ENCODE measurements around the gene SH3GL1. TPM values are rescaled to one million over a fixed set of nuclear protein-coding genes. Genes with fewer than 3 reads are reported as not detected.

Gene SH3GL1
- total and polyA plus RNA-seq, 2 donors: 15.4 to 40.6 TPM

DNA sequence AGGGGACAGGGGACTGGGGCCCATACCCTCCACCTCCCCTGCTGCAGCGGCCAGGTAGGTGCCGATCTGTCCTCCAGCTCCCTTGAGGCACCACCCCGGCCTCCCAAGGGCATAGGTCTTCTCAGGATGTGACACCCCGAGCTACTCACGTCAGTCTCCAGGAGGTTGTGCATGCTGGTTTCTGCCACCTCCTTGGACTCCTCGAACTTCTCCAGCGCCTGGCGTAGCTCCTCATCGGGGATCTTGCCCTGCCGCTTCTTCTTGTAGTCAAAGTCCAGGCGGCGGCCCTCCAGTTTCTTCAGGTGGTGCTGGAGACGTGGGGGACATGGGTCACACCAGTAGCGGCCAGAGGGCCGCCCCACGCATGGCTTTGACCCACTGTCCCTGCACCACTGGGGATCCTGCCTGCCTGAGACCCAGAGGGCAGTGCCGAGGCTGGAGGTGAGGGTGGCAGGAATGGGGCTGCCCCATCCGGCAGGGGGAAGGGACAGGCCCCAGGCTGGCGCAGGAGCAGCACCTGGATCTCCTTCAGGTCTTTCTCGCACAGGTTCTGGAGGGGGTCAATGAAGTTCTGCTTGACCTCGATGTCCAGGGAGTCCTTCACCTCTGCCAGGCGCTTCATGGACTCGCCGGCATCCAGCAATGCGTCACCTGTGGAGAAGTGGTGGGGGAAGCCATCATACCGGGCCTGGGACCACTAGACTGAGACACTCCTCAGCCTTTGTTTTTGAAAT, 36.6 kb downstream of the SH3GL1 start:
- H3K9me3 ChIP-seq (ENCODE audit: control insufficient read depth in 2 of 2, insufficient read depth in 1 of 2, low read length in 1 of 2): no peaks in the 10 kb centered on the region
- peaks cover 76 to 85% of the 10 kb centered on the region in 2 donors for H3K36me3 ChIP-seq (ENCODE audit: control insufficient read depth in 2 of 2, insufficient read depth in 2 of 2, low read length in 1 of 2)
- H3K4me1 ChIP-seq (ENCODE audit: control insufficient read depth in 2 of 2, insufficient read depth in 2 of 2, low read length in 2 of 2): peaks cover 0 to 7% of the 10 kb centered on the region in 2 donors
- DNase-seq (ENCODE audit: low read depth in 6 of 9, low spot score in 9 of 9): no peak
- 97% methylated on average over 26 of the region's 26 CpGs for WGBS
- no peak overlapping the region for H3K4me3 ChIP-seq (ENCODE audit: low read length in 2 of 2)
- no peak overlapping the region for H3K27ac ChIP-seq (ENCODE audit: low read depth in 1 of 2, low read length in 1 of 2)
- no peaks in the 10 kb centered on the region for H3K27me3 ChIP-seq (ENCODE audit: control insufficient read depth in 2 of 2, insufficient read depth in 1 of 2, low read length in 1 of 2)

DNA sequence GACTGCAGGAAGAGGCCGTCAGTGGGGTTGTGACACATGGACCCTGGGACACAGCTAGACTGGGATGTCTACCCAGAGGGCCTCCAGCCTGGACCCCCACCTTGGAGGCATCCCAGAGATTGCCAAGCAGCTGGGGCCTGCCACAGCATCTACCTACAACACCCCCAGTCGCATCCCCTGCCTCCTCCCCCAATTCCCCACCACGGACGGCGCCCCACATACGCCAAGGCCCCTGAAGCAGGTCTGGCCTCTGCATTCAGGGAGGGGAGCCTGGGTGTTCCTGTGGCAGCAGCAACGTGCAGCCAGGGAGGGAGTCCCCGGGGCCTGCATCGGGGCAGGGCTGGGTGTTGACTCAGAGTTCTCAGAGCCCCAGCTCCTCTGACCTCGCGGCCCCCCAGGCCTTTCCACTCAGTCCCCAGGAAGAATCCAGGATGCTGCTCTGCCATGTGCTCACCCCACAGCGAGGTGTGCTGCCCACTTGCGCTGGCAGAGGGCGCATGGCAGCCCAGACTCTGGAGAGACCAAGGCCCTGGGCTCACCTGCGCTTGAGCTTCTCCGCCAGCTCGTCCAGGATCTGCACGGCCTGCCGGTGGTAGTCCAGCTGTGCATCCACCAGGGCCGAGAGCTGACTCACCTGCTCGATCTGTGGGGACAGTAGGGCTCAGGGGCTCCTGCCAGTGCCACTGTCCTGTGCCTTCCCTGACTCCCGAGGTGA, 37.4 kb downstream of the SH3GL1 start:
- H3K36me3 ChIP-seq (ENCODE audit: control insufficient read depth in 2 of 2, insufficient read depth in 2 of 2, low read length in 1 of 2): peaks cover 83 to 85% of the 10 kb centered on the region in 2 donors
- no peaks in the 10 kb centered on the region for H3K9me3 ChIP-seq (ENCODE audit: control insufficient read depth in 2 of 2, insufficient read depth in 1 of 2, low read length in 1 of 2)
- WGBS: 95% methylated on average over 22 of the region's 22 CpGs
- DNase-seq (ENCODE audit: low read depth in 6 of 9, low spot score in 9 of 9): no peak
- H3K27me3 ChIP-seq (ENCODE audit: control insufficient read depth in 2 of 2, insufficient read depth in 1 of 2, low read length in 1 of 2): no peaks in the 10 kb centered on the region
- no peak overlapping the region for H3K4me3 ChIP-seq (ENCODE audit: low read length in 2 of 2)
- H3K27ac ChIP-seq (ENCODE audit: low read depth in 1 of 2, low read length in 1 of 2): no peak overlapping the region
- peaks cover 0 to under 1% of the 10 kb centered on the region in 2 donors for H3K4me1 ChIP-seq (ENCODE audit: control insufficient read depth in 2 of 2, insufficient read depth in 2 of 2, low read length in 2 of 2)

DNA sequence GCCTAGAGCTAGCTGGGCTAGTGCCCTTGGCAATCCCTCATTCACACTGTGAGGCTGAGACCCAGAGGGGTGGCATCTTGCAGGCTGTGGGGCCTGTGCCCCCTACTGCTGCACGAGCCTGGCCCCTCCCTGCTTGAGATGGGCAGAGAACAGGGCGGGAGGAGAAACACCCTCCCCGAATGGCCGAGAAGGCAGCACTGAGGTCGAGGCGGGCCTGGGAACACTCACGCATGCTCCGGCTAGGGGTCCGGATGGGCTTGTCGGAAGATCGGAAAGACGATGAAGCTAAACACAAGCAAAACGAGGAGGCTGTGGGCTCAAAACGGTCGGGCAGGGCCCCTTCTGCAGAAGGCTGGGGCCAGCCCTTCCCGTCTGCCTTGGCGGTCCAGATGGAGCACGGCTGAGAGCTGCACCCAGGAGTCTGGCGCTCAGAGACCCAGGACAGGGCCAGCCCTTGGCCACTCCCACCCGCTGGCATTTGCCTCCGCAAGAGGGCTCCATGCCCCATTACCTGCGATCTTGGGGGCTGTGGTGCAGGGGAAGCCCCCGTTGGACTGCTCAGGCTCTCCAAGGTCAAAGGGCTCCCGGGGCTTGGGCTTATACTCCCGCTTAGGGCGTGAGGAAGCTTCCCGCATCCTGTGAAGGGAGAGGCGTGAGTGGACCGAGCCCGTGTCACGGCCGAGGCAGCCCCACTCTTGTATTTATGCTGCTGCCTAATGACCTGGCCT, 38.1 kb downstream of the SH3GL1 start:
- no peak overlapping the region for H3K4me3 ChIP-seq (ENCODE audit: low read length in 2 of 2)
- DNase-seq (ENCODE audit: low read depth in 6 of 9, low spot score in 9 of 9): no peak
- no peaks in the 10 kb centered on the region for H3K27me3 ChIP-seq (ENCODE audit: control insufficient read depth in 2 of 2, insufficient read depth in 1 of 2, low read length in 1 of 2)
- no peaks in the 10 kb centered on the region for H3K9me3 ChIP-seq (ENCODE audit: control insufficient read depth in 2 of 2, insufficient read depth in 1 of 2, low read length in 1 of 2)
- no peaks in the 10 kb centered on the region for H3K4me1 ChIP-seq (ENCODE audit: control insufficient read depth in 2 of 2, insufficient read depth in 2 of 2, low read length in 2 of 2)
- WGBS: 97% methylated on average over 32 of the region's 32 CpGs
- H3K27ac ChIP-seq (ENCODE audit: low read depth in 1 of 2, low read length in 1 of 2): no peak overlapping the region
- H3K36me3 ChIP-seq (ENCODE audit: control insufficient read depth in 2 of 2, insufficient read depth in 2 of 2, low read length in 1 of 2): peaks cover 82 to 88% of the 10 kb centered on the region in 2 donors

DNA sequence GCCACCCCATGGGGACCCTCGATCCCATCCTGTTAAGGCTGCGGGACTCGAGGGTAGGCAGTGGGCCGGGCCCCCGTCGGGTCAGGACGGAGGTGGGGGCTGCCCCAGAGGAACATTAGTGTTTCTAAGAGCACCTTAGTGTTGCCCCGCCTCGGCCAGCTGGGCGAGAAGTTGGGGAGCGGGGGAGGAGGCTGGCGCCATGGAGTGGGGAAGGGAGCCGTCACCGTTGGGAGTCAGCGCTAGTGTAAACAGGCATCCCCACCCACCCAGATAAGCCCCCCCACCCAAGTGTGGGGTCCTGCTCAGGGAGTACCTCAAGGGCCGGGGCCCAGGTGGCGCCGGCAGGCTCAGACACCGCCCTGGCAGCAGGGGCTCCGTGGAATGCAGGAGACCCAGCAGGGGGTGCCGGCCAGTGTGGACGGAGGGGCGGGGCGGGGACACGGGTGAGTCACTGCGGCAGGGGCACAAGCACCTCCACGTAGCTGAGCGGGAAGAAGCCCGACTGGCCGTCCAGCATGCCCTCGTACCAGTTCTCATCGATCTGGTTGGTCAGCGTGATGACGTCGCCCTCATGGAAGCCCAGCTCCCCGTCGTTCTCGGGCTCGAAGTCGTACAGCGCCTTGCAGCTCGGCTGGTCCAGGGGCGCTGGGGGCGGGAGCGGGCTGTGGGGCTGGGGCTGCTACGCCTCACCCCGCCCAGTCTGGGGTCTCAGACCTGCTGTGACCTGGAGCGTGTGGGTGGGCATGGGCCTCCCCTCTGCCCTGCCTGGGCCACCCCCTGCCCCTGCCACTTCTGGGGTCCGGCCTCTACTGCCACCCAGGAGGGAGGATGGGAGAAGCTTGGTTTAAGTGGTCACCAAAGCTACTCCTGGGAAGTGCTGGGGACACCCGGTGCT, 38.9 kb downstream of the SH3GL1 start:
- Histone ChIP-seq H3K27ac (ENCODE audit: low read depth in 1 of 2, low read length in 1 of 2) (no peak overlapping the region), H3K4me3 (ENCODE audit: low read length in 2 of 2) (no peak overlapping the region), H3K36me3 (ENCODE audit: control insufficient read depth in 2 of 2, insufficient read depth in 2 of 2, low read length in 1 of 2) (peaks cover 79 to 88% of the 10 kb centered on the region in 2 donors), H3K9me3 (ENCODE audit: control insufficient read depth in 2 of 2, insufficient read depth in 1 of 2, low read length in 1 of 2) (no peaks in the 10 kb centered on the region), H3K27me3 (ENCODE audit: control insufficient read depth in 2 of 2, insufficient read depth in 1 of 2, low read length in 1 of 2) (no peaks in the 10 kb centered on the region), H3K4me1 (ENCODE audit: control insufficient read depth in 2 of 2, insufficient read depth in 2 of 2, low read length in 2 of 2) (no peaks in the 10 kb centered on the region)
- no peak for DNase-seq (ENCODE audit: low read depth in 6 of 9, low spot score in 9 of 9)
- 97% methylated on average over 50 of the region's 50 CpGs for WGBS

DNA sequence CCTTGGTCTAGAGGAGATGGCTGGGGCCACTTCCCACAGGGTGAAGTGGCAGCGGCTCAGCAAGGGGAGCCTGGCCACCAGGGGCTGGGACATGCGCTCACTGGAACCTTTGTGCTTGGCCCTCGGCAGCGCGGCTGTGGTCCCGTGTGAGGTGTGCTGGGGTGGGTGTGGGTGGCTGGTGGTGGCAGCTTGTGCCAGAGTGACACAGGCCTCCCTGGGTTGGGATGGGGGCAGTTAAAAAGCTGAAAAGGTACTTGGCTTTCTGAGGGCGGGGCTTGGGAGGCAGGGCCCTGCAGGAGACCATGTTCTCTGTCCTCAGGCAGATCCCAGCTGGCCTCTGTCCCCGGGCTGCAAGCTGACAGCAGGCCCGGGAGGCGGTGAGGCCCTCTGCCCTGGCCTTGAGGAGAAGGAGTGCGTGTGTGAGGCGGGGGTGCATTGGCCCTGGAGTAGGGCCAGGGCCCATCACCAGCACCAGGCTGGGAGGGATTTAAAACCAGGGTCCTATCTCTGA, 39.7 kb downstream of the SH3GL1 start:
- DNase-seq (ENCODE audit: low read depth in 6 of 9, low spot score in 9 of 9): no peak
- WGBS: 98% methylated on average over 12 of the region's 12 CpGs
- no peak overlapping the region for H3K27ac ChIP-seq (ENCODE audit: low read depth in 1 of 2, low read length in 1 of 2)

DNA sequence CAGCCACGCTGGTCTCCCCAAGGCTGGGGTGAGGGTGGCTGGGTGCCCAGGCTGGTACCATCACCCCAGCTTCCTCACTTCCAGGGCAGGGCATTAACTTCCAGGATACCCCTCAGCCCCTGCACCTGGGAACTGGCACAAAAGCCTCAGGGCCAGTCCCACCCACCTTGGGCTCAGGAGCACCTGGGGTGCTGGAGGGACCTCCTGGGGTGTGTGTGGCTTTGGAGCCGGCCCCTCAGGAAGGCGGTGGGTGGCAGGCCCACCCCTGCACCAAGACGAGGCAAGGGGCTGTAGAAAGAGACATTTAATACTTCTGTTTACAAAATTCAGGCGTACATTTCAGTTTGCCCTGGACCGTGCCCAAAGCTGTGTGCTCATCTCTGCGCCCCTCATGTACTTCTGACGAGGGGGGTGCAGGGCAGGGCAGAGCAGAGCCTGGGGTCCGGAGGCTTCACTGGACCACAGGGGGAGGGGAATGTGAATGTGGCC, 40.2 kb downstream of the SH3GL1 start:
- Histone ChIP-seq H3K4me1 (ENCODE audit: control insufficient read depth in 2 of 2, insufficient read depth in 2 of 2, low read length in 2 of 2) (no peaks in the 10 kb centered on the region), H3K36me3 (ENCODE audit: control insufficient read depth in 2 of 2, insufficient read depth in 2 of 2, low read length in 1 of 2) (peaks cover 69 to 75% of the 10 kb centered on the region in 2 donors), H3K27ac (ENCODE audit: low read depth in 1 of 2, low read length in 1 of 2) (no peak overlapping the region), H3K27me3 (ENCODE audit: control insufficient read depth in 2 of 2, insufficient read depth in 1 of 2, low read length in 1 of 2) (no peaks in the 10 kb centered on the region), H3K4me3 (ENCODE audit: low read length in 2 of 2) (no peak overlapping the region), H3K9me3 (ENCODE audit: control insufficient read depth in 2 of 2, insufficient read depth in 1 of 2, low read length in 1 of 2) (no peaks in the 10 kb centered on the region)
- WGBS: 95% methylated on average over 9 of the region's 9 CpGs
- DNase-seq (ENCODE audit: low read depth in 6 of 9, low spot score in 9 of 9): no peak

More for the DNA sequence above, 39.7 kb downstream of the SH3GL1 start:
- Histone ChIP-seq H3K4me3 (ENCODE audit: low read length in 2 of 2) (no peak overlapping the region), H3K36me3 (ENCODE audit: control insufficient read depth in 2 of 2, insufficient read depth in 2 of 2, low read length in 1 of 2) (peaks cover 75 to 81% of the 10 kb centered on the region in 2 donors), H3K9me3 (ENCODE audit: control insufficient read depth in 2 of 2, insufficient read depth in 1 of 2, low read length in 1 of 2) (no peaks in the 10 kb centered on the region), H3K27me3 (ENCODE audit: control insufficient read depth in 2 of 2, insufficient read depth in 1 of 2, low read length in 1 of 2) (no peaks in the 10 kb centered on the region), H3K4me1 (ENCODE audit: control insufficient read depth in 2 of 2, insufficient read depth in 2 of 2, low read length in 2 of 2) (no peaks in the 10 kb centered on the region)

DNA sequence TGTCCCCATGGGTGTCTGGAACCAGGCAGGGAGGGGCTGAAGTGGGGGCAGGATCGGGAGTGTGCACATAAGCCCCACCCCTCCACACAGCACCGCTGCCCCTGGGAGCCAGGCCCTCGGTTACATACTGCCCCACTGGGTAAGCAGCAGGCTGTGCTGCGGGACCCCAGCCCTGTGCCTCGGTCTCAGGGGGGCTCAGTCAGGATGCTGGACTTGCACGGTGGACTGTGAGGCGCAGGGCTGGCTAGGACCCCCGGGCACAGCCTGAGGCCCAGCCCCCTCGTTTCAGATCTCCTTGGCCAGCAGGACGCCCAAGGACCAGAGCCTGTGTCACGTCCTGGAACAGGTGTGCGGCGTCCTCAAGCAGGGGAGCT, 40.7 kb downstream of the SH3GL1 start:
- H3K9me3 ChIP-seq (ENCODE audit: control insufficient read depth in 2 of 2, insufficient read depth in 1 of 2, low read length in 1 of 2): no peaks in the 10 kb centered on the region
- H3K27ac ChIP-seq (ENCODE audit: low read depth in 1 of 2, low read length in 1 of 2): no peak overlapping the region
- no peaks in the 10 kb centered on the region for H3K4me1 ChIP-seq (ENCODE audit: control insufficient read depth in 2 of 2, insufficient read depth in 2 of 2, low read length in 2 of 2)
- no peaks in the 10 kb centered on the region for H3K27me3 ChIP-seq (ENCODE audit: control insufficient read depth in 2 of 2, insufficient read depth in 1 of 2, low read length in 1 of 2)
- DNase-seq (ENCODE audit: low read depth in 6 of 9, low spot score in 9 of 9): no peak
- 96% methylated on average over 13 of the region's 13 CpGs for WGBS
- no peak overlapping the region for H3K4me3 ChIP-seq (ENCODE audit: low read length in 2 of 2)
- H3K36me3 ChIP-seq (ENCODE audit: control insufficient read depth in 2 of 2, insufficient read depth in 2 of 2, low read length in 1 of 2): peaks cover 64 to 71% of the 10 kb centered on the region in 2 donors
